Measurements from ENCODE around the gene SH3BP1. TPM values are rescaled to one million over a fixed set of nuclear protein-coding genes. Genes with fewer than 3 reads are reported as not detected.
A peak's percentile ranks its signal among the peaks of the same experiment; 100 is the strongest.

SH3BP1 gene
- total and polyA plus RNA-seq, 2 of the 13 experiments (the other 11 are each of a cell fraction or from before 2014, with no cell fraction given) = 8.4 to 18.5 TPM

DNA sequence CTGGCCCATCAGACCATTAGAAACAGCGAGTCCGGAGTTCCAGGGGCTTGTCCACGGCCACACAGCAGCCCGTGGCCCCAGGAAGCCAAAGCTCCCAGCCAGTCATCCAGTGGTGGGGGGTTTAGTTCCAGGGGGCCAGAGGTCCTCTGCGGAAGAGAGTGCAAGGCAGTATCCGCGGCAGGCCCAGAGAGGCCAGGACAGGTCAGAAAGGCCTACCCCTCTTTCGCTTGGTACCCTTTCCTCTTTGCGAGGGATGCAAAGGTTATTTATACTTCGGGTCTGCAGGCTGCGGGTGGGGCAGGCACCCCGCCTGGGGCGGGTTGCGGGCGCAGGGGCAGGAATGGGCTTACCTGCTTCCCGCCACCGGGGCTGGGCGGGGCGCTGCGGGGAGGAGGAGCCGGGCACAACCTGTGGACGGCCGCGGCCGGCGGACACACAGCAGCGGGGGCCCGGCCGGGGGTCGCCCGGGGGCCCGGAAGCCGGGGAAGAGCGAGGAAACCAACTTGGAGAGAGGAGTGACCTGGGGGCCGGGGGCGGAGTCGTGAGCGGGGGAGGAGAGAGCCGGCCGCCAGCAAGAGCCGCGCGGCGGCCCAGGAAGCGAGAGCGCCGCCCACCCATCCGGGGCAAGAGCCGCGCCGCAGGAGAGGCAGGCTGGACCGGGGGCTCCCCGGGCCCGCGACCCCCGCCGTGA is at the start of gene SH3BP1 (continued):
- TF ChIP-seq HNRNPK (IDR thresholded peaks at IDR 0.05; ENCODE audit: low read depth, low read length, poor library complexity, severe bottlenecking) = no peak
- TF ChIP-seq MTA3 (CRISPR knock-in tag; IDR thresholded peaks at IDR 0.05) = no peak
- TF ChIP-seq ZNF367 (CRISPR knock-in tag; IDR thresholded peaks at IDR 0.05; ENCODE audit: borderline replicate concordance) = no peak
- TF ChIP-seq, protein P1, sequence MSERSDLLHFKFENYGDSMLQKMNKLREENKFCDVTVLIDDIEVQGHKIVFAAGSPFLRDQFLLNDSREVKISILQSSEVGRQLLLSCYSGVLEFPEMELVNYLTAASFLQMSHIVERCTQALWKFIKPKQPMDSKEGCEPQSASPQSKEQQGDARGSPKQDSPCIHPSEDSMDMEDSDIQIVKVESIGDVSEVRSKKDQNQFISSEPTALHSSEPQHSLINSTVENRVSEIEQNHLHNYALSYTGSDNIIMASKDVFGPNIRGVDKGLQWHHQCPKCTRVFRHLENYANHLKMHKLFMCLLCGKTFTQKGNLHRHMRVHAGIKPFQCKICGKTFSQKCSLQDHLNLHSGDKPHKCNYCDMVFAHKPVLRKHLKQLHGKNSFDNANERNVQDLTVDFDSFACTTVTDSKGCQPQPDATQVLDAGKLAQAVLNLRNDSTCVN (CRISPR knock-in tag; IDR thresholded peaks at IDR 0.05; ENCODE audit: borderline replicate concordance) = no peak
- no peak for TF ChIP-seq ZNF530 (CRISPR knock-in tag; IDR thresholded peaks at IDR 0.05; ENCODE audit: low read depth)
- no peak for TF ChIP-seq HMG20A (CRISPR knock-in tag; IDR thresholded peaks at IDR 0.05; ENCODE audit: borderline replicate concordance)
- TF ChIP-seq ATM (IDR thresholded peaks at IDR 0.05; ENCODE audit: borderline replicate concordance) = no peak
- TF ChIP-seq ZSCAN31 (CRISPR knock-in tag; IDR thresholded peaks at IDR 0.05; ENCODE audit: low read depth) = no peak
- TF ChIP-seq ZBTB20 (CRISPR knock-in tag; IDR thresholded peaks at IDR 0.05; ENCODE audit: borderline replicate concordance, low read depth) = no peak
- TF ChIP-seq MYC (CRISPR knock-in tag; IDR thresholded peaks at IDR 0.05; ENCODE audit: borderline replicate concordance) = no peak
- TF ChIP-seq, protein P2, sequence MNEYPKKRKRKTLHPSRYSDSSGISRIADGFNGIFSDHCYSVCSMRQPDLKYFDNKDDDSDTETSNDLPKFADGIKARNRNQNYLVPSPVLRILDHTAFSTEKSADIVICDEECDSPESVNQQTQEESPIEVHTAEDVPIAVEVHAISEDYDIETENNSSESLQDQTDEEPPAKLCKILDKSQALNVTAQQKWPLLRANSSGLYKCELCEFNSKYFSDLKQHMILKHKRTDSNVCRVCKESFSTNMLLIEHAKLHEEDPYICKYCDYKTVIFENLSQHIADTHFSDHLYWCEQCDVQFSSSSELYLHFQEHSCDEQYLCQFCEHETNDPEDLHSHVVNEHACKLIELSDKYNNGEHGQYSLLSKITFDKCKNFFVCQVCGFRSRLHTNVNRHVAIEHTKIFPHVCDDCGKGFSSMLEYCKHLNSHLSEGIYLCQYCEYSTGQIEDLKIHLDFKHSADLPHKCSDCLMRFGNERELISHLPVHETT (CRISPR knock-in tag; conservative IDR thresholded peaks at IDR 0.05) = no peak
- TF ChIP-seq MAZ (IDR thresholded peaks at IDR 0.05; ENCODE audit: borderline replicate concordance, low read depth, low read length) = 0 out of 2 replicates have a peak, but pooled peaks have one; percentile 23
- TF ChIP-seq MAZ (CRISPR knock-in tag; IDR thresholded peaks at IDR 0.05; ENCODE audit: low read depth) = no peak
- no peak for TF ChIP-seq ZNF251 (CRISPR knock-in tag; IDR thresholded peaks at IDR 0.05)
- TF ChIP-seq HMG20B (CRISPR knock-in tag; conservative IDR thresholded peaks at IDR 0.05) = no peak
- no peak for TF ChIP-seq ZNF205 (CRISPR knock-in tag; IDR thresholded peaks at IDR 0.05)
- TF ChIP-seq ZNF83 (CRISPR knock-in tag; IDR thresholded peaks at IDR 0.05; ENCODE audit: borderline replicate concordance) = no peak
- no peak for TF ChIP-seq ZNF670 (CRISPR knock-in tag; IDR thresholded peaks at IDR 0.05; ENCODE audit: borderline replicate concordance)
- TF ChIP-seq MEF2D (CRISPR knock-in tag; IDR thresholded peaks at IDR 0.05) = no peak
- TF ChIP-seq, protein P3, sequence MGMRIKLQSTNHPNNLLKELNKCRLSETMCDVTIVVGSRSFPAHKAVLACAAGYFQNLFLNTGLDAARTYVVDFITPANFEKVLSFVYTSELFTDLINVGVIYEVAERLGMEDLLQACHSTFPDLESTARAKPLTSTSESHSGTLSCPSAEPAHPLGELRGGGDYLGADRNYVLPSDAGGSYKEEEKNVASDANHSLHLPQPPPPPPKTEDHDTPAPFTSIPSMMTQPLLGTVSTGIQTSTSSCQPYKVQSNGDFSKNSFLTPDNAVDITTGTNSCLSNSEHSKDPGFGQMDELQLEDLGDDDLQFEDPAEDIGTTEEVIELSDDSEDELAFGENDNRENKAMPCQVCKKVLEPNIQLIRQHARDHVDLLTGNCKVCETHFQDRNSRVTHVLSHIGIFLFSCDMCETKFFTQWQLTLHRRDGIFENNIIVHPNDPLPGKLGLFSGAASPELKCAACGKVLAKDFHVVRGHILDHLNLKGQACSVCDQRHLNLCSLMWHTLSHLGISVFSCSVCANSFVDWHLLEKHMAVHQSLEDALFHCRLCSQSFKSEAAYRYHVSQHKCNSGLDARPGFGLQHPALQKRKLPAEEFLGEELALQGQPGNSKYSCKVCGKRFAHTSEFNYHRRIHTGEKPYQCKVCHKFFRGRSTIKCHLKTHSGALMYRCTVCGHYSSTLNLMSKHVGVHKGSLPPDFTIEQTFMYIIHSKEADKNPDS (CRISPR knock-in tag; IDR thresholded peaks at IDR 0.05) = no peak
- TF ChIP-seq TBL1XR1 (IDR thresholded peaks at IDR 0.05; ENCODE audit: borderline replicate concordance, low read length, partially characterized antibody) = no peak
- TF ChIP-seq, protein P4, sequence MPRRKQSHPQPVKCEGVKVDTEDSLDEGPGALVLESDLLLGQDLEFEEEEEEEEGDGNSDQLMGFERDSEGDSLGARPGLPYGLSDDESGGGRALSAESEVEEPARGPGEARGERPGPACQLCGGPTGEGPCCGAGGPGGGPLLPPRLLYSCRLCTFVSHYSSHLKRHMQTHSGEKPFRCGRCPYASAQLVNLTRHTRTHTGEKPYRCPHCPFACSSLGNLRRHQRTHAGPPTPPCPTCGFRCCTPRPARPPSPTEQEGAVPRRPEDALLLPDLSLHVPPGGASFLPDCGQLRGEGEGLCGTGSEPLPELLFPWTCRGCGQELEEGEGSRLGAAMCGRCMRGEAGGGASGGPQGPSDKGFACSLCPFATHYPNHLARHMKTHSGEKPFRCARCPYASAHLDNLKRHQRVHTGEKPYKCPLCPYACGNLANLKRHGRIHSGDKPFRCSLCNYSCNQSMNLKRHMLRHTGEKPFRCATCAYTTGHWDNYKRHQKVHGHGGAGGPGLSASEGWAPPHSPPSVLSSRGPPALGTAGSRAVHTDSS (CRISPR knock-in tag; conservative IDR thresholded peaks at IDR 0.05) = no peak
- TF ChIP-seq PAF1 (CRISPR knock-in tag; IDR thresholded peaks at IDR 0.05) = no peak
- TF ChIP-seq, protein P5, sequence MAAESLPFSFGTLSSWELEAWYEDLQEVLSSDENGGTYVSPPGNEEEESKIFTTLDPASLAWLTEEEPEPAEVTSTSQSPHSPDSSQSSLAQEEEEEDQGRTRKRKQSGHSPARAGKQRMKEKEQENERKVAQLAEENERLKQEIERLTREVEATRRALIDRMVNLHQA (CRISPR knock-in tag; IDR thresholded peaks at IDR 0.05) = no peak

Measured in HepG2 (cell line).